GM12892 (cell line): ENCODE measurements around the gene EGFR.

Experiments used
- POLR2A ChIP-seq: IDR thresholded peaks from 2 replicates; pipeline ENCODE4 v1.6.1; 2011; ENCODE audit warnings: low read depth, low read length, control low read depth
- POLR2AphosphoS5 ChIP-seq: IDR thresholded peaks from 2 replicates; pipeline ENCODE4 v1.6.1; 2011; ENCODE audit warnings: low read depth, low read length, control low read depth
- TAF1 ChIP-seq: IDR thresholded peaks from 2 replicates; pipeline ENCODE4 v1.6.1; 2011; ENCODE audit warnings: low read depth, mild to moderate bottlenecking, control low read depth, low read length, borderline replicate concordance

GRCh38 chr7:55073976-55074528 lies 55.2 kb downstream of the EGFR start:
- TF ChIP-seq POLR2A (no peak), POLR2AphosphoS5 (no peak; the same call in 1 of the 2 replicates), TAF1 (no peak)
